CD4-positive, alpha-beta memory T cell (primary cell): ENCODE results near the gene CYP11A1. TPM values are rescaled to one million over a fixed set of nuclear protein-coding genes. Genes with fewer than 3 reads are reported as not detected.

Source experiments
- CTCF ChIA-PET: fragments of 350-600 bp; sonication (Branson Sonifier 250); formaldehyde crosslinking; loops from one replicate; lab custom pipeline; 2021; ENCODE audit warnings: inconsistent platforms; ENCODE audit not compliant: partially characterized antibody; lab: Charles Lee
- POLR2A ChIA-PET: fragments of 350-600 bp; sonication (Branson Sonifier 250); formaldehyde crosslinking; loops from one replicate; lab custom pipeline; 2021; ENCODE audit not compliant: partially characterized antibody; lab: Charles Lee
- DNase-seq, 5 donors: peaks; one replicate each; pipeline versions ENCODE4 v3.0.0 to v3.0.0-alpha.2; 2020 to 2022; ENCODE audit warnings: mixed read lengths in 1 of 5
- H3K27ac ChIP-seq: one replicate; pipeline ENCODE4 v1.7.0; 2013; ENCODE audit warnings: low read depth, low read length
- H3K27me3 ChIP-seq: 2 replicates; pipeline ENCODE4 v1.7.0; 2013; ENCODE audit warnings: mild to moderate bottlenecking, low read length, moderate library complexity; ENCODE audit not compliant: insufficient read depth
- H3K36me3 ChIP-seq: 2 replicates; pipeline ENCODE4 v1.7.0; 2013; ENCODE audit warnings: mild to moderate bottlenecking, low read length, moderate library complexity; ENCODE audit not compliant: insufficient read depth
- H3K4me1 ChIP-seq: 2 replicates; pipeline ENCODE4 v1.7.0; 2013; ENCODE audit warnings: mild to moderate bottlenecking, low read length, moderate library complexity; ENCODE audit not compliant: insufficient read depth
- H3K4me3 ChIP-seq, 2 donors: one replicate each; pipeline ENCODE4 v1.7.0; 2013; ENCODE audit warnings: low read length in 2 of 2, mild to moderate bottlenecking in 1 of 2
- H3K9me3 ChIP-seq, 2 donors: one replicate each; pipeline ENCODE4 v1.7.0; 2013; ENCODE audit warnings: low read length in 2 of 2, control low read depth in 1 of 2; ENCODE audit not compliant: control insufficient read depth in 1 of 2
- H3K27ac Mint-ChIP-seq, 7 donors: one replicate each; pipeline ENCODE4 v1.8.0; 2020 to 2021; ENCODE audit warnings: mixed read lengths in 7 of 7, mild to moderate bottlenecking in 6 of 7, inconsistent platforms in 3 of 7, moderate library complexity in 3 of 7
- H3K27me3 Mint-ChIP-seq, 2 donors: one replicate each; pipeline ENCODE4 v1.8.0; 2020 to 2021; ENCODE audit warnings: mixed read lengths in 2 of 2
- H3K36me3 Mint-ChIP-seq, 2 donors: one replicate each; pipeline ENCODE4 v1.8.0; 2020 to 2021; ENCODE audit warnings: mixed read lengths in 2 of 2, inconsistent platforms in 1 of 2, mild to moderate bottlenecking in 1 of 2
- H3K4me1 Mint-ChIP-seq, 4 donors: one replicate each; pipeline ENCODE4 v1.8.0; 2020 to 2021; ENCODE audit warnings: mixed read lengths in 4 of 4, mild to moderate bottlenecking in 1 of 4
- H3K4me3 Mint-ChIP-seq, 8 donors: one replicate each; pipeline ENCODE4 v1.8.0; 2020 to 2021; ENCODE audit warnings: mixed read lengths in 8 of 8, mild to moderate bottlenecking in 7 of 8, moderate library complexity in 6 of 8, inconsistent platforms in 3 of 8
- H3K9me3 Mint-ChIP-seq, 8 donors: one replicate each; pipeline ENCODE4 v1.8.0; 2020 to 2021; ENCODE audit warnings: mixed read lengths in 8 of 8, mild to moderate bottlenecking in 5 of 8, inconsistent platforms in 3 of 8, moderate library complexity in 1 of 8
- intact Hi-C: fragments of 100-400 bp; cut with micrococcal nuclease; formaldehyde crosslinking; loops from one replicate; pipeline ENCODE4 v1.15.1; 2023
- polyA plus RNA-seq, 2 donors: library from polyadenylated mRNA; unstranded; fragments of 300-500 nt; fragmentation: Illumina TruSeq; gene quantifications; one replicate each; pipeline ENCODE4 v1.2.3, GENCODE V29; 2021
- total RNA-seq, 2 experiments: library from RNA; stranded (reverse); gene quantifications; one replicate each; pipeline ENCODE4 v1.2.3, GENCODE V29; 2021

CYP11A1 gene
- total and polyA plus RNA-seq, 4 experiments from 2014 or later, result not detected

DNA sequence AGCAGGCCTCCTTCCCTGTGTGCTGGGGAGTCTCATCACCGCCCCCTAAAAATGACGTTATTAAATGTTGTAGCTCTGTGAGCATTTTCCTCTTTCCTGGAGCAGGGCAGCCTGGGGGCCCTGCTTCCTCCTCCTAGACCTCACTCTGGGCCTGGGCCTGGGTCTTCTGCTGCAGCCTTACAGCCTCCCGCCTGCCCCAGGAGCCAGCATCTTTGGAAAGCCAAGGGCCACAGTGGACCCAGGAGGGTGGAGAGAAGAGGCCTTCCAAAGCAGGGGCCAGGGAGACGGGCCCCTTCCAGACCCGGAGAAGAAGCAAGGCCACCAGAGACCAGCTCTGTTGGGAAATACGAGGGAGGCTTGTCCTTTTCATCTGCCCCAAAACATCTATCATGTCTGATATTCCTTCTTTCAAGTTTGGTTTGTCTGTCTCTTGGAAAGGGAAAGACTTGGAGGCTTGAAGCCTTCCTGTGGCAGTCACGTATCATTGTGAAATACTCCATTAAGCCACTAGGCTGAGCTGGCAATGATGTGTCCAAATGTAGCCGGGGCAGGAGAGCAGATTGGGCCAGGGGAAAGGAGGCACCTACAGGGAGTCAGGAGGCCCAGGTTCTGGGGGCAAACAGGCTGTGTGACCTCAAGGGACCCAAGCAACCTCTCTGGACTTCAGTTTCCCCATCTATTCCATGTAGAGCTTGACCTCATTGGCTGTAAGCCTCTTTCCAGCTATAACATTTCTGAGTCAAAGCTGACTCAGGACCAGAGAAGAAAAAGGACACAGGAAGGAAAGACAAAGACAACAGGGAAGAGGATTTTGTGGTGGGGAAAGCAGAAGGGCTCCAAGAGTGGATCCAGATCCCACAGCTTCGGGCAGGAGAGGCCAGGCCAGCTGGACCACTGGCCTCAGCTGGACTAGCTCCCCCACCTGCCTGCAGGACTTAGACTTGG, 31.1 kb downstream of the CYP11A1 start:
- intact Hi-C loops, result no loop called here
- H3K9me3 Mint-ChIP-seq, result no peaks in the 10 kb centered on the region
- no peak for DNase-seq
- H3K27me3 Mint-ChIP-seq, result no peaks in the 10 kb centered on the region
- H3K27ac Mint-ChIP-seq, result peak overlapping the region in 1 of 7 donors; percentile 29
- no peaks in the 10 kb centered on the region for H3K36me3 ChIP-seq
- no peak overlapping the region for H3K27ac ChIP-seq
- H3K4me3 ChIP-seq, result no peak overlapping the region
- no peaks in the 10 kb centered on the region for H3K4me1 Mint-ChIP-seq
- H3K4me1 ChIP-seq, result no peaks in the 10 kb centered on the region
- POLR2A ChIA-PET, result no interaction called here
- CTCF ChIA-PET, result no interaction called here
- no peaks in the 10 kb centered on the region for H3K27me3 ChIP-seq
- H3K4me3 Mint-ChIP-seq, result no peak overlapping the region
- H3K36me3 Mint-ChIP-seq, result no peaks in the 10 kb centered on the region
- no peaks in the 10 kb centered on the region for H3K9me3 ChIP-seq

GRCh38 chr15:74335396-74335795, 32.0 kb downstream of the CYP11A1 start:
- no peaks in the 10 kb centered on the region for H3K27me3 ChIP-seq
- no peaks in the 10 kb centered on the region for H3K36me3 ChIP-seq
- H3K27ac ChIP-seq, result no peak overlapping the region
- CTCF ChIA-PET, result no interaction called here
- DNase-seq, result no peak
- Mint-ChIP-seq H3K4me3 (no peak overlapping the region), H3K36me3 (no peaks in the 10 kb centered on the region), H3K27ac (no peak overlapping the region), H3K9me3 (no peaks in the 10 kb centered on the region), H3K27me3 (no peaks in the 10 kb centered on the region), H3K4me1 (no peaks in the 10 kb centered on the region)
- intact Hi-C loops, result no loop called here
- no peaks in the 10 kb centered on the region for H3K9me3 ChIP-seq
- POLR2A ChIA-PET, result no interaction called here
- no peak overlapping the region for H3K4me3 ChIP-seq
- no peaks in the 10 kb centered on the region for H3K4me1 ChIP-seq

GRCh38 chr15:74334127-74334526, 33.3 kb downstream of the CYP11A1 start:
- Mint-ChIP-seq H3K4me3 (no peak overlapping the region), H3K27me3 (no peaks in the 10 kb centered on the region), H3K36me3 (no peaks in the 10 kb centered on the region), H3K9me3 (no peaks in the 10 kb centered on the region), H3K4me1 (no peaks in the 10 kb centered on the region), H3K27ac (no peak overlapping the region)
- ChIA-PET CTCF (no interaction called here), POLR2A (no interaction called here)
- intact Hi-C loops, result no loop called here
- Histone ChIP-seq H3K4me3 (no peak overlapping the region), H3K27me3 (no peaks in the 10 kb centered on the region), H3K36me3 (no peaks in the 10 kb centered on the region), H3K9me3 (no peaks in the 10 kb centered on the region), H3K4me1 (no peaks in the 10 kb centered on the region), H3K27ac (no peak overlapping the region)
- no peak for DNase-seq

DNA sequence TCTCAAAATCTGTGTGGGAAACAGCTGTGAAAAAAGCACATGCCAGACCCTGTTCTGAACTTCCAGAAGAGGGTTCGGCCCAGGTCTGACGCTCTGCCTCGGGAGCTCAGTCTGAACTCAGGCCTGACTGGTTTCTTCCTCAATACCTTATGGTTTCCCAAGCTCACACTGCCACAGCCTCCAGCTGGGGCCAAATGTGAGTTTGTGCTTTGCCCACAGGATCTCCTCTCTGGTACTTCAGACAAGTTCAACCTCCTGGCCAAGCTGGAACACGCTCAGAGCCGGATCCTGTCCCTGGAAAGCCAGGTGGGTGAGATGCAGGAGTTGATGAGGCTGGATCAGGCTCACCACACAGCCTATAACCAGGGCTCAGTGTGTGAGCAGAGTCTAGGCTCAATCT, 33.8 kb downstream of the CYP11A1 start:
- ChIA-PET CTCF (no interaction called here), POLR2A (no interaction called here)
- Mint-ChIP-seq H3K27me3 (no peaks in the 10 kb centered on the region), H3K36me3 (no peaks in the 10 kb centered on the region), H3K4me1 (peaks cover 0 to 2% (median 0%) of the 10 kb centered on the region in 4 donors), H3K9me3 (no peaks in the 10 kb centered on the region), H3K4me3 (no peak overlapping the region), H3K27ac (no peak overlapping the region)
- no peak overlapping the region for H3K27ac ChIP-seq
- H3K36me3 ChIP-seq, result no peaks in the 10 kb centered on the region
- no peaks in the 10 kb centered on the region for H3K4me1 ChIP-seq
- DNase-seq, result no peak
- H3K27me3 ChIP-seq, result no peaks in the 10 kb centered on the region
- H3K9me3 ChIP-seq, result no peaks in the 10 kb centered on the region
- H3K4me3 ChIP-seq, result no peak overlapping the region
- intact Hi-C loops, result no loop called here

DNA sequence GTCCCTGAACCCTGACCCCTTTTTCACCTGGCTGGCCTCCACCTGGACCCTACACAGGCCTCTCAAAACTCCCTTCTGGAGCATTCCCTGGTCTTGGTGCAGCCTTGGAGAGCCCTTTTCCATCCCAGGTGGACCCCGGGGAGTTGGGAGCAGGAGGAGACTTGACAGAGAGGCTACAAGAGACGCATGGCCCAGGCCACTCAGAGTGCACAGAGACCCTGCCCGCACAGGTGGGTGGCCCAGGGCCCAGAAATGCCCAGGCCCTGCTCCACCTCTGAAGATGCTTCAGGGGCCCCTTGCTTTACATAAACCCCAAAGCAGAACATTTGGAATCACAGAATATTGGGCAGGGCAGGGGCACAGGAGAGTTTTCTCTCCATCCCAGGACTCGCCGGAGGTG, 34.4 kb downstream of the CYP11A1 start:
- Mint-ChIP-seq H3K4me3 (no peak overlapping the region), H3K27ac (no peak overlapping the region), H3K27me3 (no peaks in the 10 kb centered on the region), H3K9me3 (no peaks in the 10 kb centered on the region), H3K36me3 (no peaks in the 10 kb centered on the region), H3K4me1 (peaks cover 0 to 7% (median 2%) of the 10 kb centered on the region in 4 donors)
- POLR2A ChIA-PET, result no interaction called here
- H3K27me3 ChIP-seq, result no peaks in the 10 kb centered on the region
- CTCF ChIA-PET, result no interaction called here
- no peaks in the 10 kb centered on the region for H3K9me3 ChIP-seq
- no peaks in the 10 kb centered on the region for H3K36me3 ChIP-seq
- no peaks in the 10 kb centered on the region for H3K4me1 ChIP-seq
- intact Hi-C loops, result no loop called here
- no peak for DNase-seq
- no peak overlapping the region for H3K27ac ChIP-seq
- no peak overlapping the region for H3K4me3 ChIP-seq

GRCh38 chr15:74332611-74333010, 34.8 kb downstream of the CYP11A1 start:
- Histone ChIP-seq H3K36me3 (no peaks in the 10 kb centered on the region), H3K4me1 (no peaks in the 10 kb centered on the region), H3K27me3 (no peaks in the 10 kb centered on the region), H3K9me3 (no peaks in the 10 kb centered on the region), H3K4me3 (no peak overlapping the region), H3K27ac (no peak overlapping the region)
- H3K4me1 Mint-ChIP-seq, result peaks cover 0 to 7% (median 2%) of the 10 kb centered on the region in 4 donors
- H3K27me3 Mint-ChIP-seq, result no peaks in the 10 kb centered on the region
- H3K27ac Mint-ChIP-seq, result no peak overlapping the region
- H3K4me3 Mint-ChIP-seq, result no peak overlapping the region
- H3K36me3 Mint-ChIP-seq, result no peaks in the 10 kb centered on the region
- ChIA-PET CTCF (no interaction called here), POLR2A (no interaction called here)
- intact Hi-C loops, result no loop called here
- H3K9me3 Mint-ChIP-seq, result no peaks in the 10 kb centered on the region
- DNase-seq, result no peak

- no peak for DNase-seq
- Histone ChIP-seq H3K4me3 (no peak overlapping the region), H3K27me3 (no peaks in the 10 kb centered on the region), H3K36me3 (no peaks in the 10 kb centered on the region), H3K4me1 (no peaks in the 10 kb centered on the region), H3K9me3 (no peaks in the 10 kb centered on the region), H3K27ac (no peak overlapping the region)
- Mint-ChIP-seq H3K27ac (no peak overlapping the region), H3K4me3 (no peak overlapping the region), H3K36me3 (no peaks in the 10 kb centered on the region), H3K9me3 (no peaks in the 10 kb centered on the region), H3K4me1 (peaks cover 0 to 7% (median 2%) of the 10 kb centered on the region in 4 donors), H3K27me3 (no peaks in the 10 kb centered on the region)
- ChIA-PET POLR2A (no interaction called here), CTCF (no interaction called here)
- intact Hi-C loops, result no loop called here
Observed at GRCh38 chr15:74332011-74332410, 35.4 kb downstream of the CYP11A1 start.
